ENCODE data around the gene MAP1B.

DNA sequence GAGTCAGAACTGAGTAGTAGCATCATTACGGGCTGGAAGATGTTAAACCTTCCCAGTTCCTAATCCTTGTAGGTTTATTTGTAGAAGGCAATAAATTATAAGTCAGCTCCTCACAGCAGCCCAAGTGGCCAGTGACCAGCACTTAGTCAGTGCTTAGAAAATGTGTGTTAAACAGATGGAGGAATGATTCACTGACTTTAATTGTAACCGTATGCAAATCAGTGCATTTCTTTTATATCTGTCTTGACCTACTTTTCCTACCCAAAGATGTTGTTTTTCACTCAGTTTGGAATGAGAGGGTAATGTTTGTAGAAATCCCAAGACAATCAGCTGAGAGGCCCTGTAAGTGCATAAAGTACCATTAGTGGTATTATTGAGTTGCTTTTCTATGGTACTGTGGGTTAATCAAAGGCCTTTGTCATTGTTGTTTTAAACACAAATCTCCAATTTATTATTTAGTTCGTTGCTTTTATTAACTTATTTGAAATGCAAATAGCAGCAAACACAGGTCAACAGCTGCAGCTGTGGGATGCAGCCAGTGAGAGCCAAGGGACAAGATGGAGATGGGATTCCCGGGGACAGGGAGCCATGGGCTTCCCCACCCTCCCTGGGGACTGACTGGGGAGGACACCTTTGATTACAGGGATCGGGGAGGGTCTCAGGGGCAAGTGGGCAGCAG, 49.8 kb downstream of the MAP1B start:
- no peak for TF ChIP-seq CTCF (IDR thresholded peaks at IDR 0.05; ENCODE audit: poor library complexity)
- no peak for TF ChIP-seq EZH2phosphoT487 (IDR thresholded peaks at IDR 0.05; ENCODE audit: low read depth, severe bottlenecking, unreplicated experiment)

All from hepatocyte (in vitro differentiated cells).